Neural cell (in vitro differentiated cells): ENCODE measurements around the gene STYXL1. TPM values are rescaled to one million over a fixed set of nuclear protein-coding genes. Genes with fewer than 3 reads are reported as not detected.

Experiments
- H2AFZ ChIP-seq: fragments of 200-600, 300-800 bp; sonication (generic), shearing (Covaris generic); 2 replicates; pipeline ENCODE4 v1.6.0; 2014; ENCODE audit warnings: low read depth, mild to moderate bottlenecking, antibody characterized with exemption, low read length, moderate library complexity
- H3F3A ChIP-seq: fragments of 200-600 bp; shearing (Covaris generic); 2 replicates; pipeline ENCODE4 v1.6.1; 2016; ENCODE audit warnings: mild to moderate bottlenecking, moderate library complexity, mixed read lengths, antibody characterized with exemption, low read length; ENCODE audit not compliant: insufficient read depth, poor library complexity, severe bottlenecking
- H3K27ac ChIP-seq: fragments of 200-600, 300-800 bp; sonication (generic), shearing (Covaris generic); 2 replicates; pipeline ENCODE4 v1.5.1; 2014; ENCODE audit warnings: mild to moderate bottlenecking, low read length, moderate library complexity
- H3K27me3 ChIP-seq: fragments of 300-800, 200-600 bp; sonication (generic), shearing (Covaris generic); 2 replicates; pipeline ENCODE4 v1.6.0; 2014; ENCODE audit warnings: mild to moderate bottlenecking, low read depth, low read length, moderate library complexity; ENCODE audit not compliant: insufficient read depth
- H3K36me3 ChIP-seq: fragments of 300-800, 200-600 bp; sonication (generic), shearing (Covaris generic); 2 replicates; pipeline ENCODE4 v1.5.1; 2014; ENCODE audit warnings: mild to moderate bottlenecking, antibody characterized with exemption, low read length, moderate library complexity; ENCODE audit not compliant: insufficient read depth
- H3K4me2 ChIP-seq: fragments of 300-800, 200-600 bp; sonication (generic), shearing (Covaris generic); 2 replicates; pipeline ENCODE4 v1.6.0; 2014; ENCODE audit warnings: mild to moderate bottlenecking, low read length
- H3K4me3 ChIP-seq: fragments of 300-800, 200-600 bp; sonication (generic), shearing (Covaris generic); 2 replicates; pipeline ENCODE4 v1.5.1; 2014; ENCODE audit warnings: mild to moderate bottlenecking, low read length, moderate library complexity
- H3K79me2 ChIP-seq: fragments of 200-600 bp; shearing (Covaris generic); replicated peaks from 2 replicates; pipeline ENCODE4 v1.6.0; 2014; ENCODE audit warnings: mild to moderate bottlenecking, low read length, moderate library complexity; ENCODE audit not compliant: insufficient read depth
- H3K9ac ChIP-seq: fragments of 300-800, 200-600 bp; sonication (generic), shearing (Covaris generic); 2 replicates; pipeline ENCODE4 v1.6.1; 2016; ENCODE audit warnings: mild to moderate bottlenecking, low read length, mixed read lengths
- H3K9me2 ChIP-seq: fragments of 200-600 bp; shearing (Covaris generic); 2 replicates; pipeline ENCODE4 v1.6.1; 2016; ENCODE audit warnings: mild to moderate bottlenecking, low read length, mixed read lengths; ENCODE audit not compliant: insufficient read depth
- H3K9me3 ChIP-seq: fragments of 200-600, 300-800 bp; sonication (generic), shearing (Covaris generic); 2 replicates; pipeline ENCODE4 v1.6.1; 2016; ENCODE audit warnings: mild to moderate bottlenecking, mixed run types, low read length, moderate library complexity, mixed read lengths
- H4K20me1 ChIP-seq: fragments of 200-600 bp; shearing (Covaris generic); 2 replicates; pipeline ENCODE4 v1.6.1; 2016; ENCODE audit warnings: mild to moderate bottlenecking, mixed run types; ENCODE audit not compliant: insufficient read depth
- CTCF ChIP-seq: fragments of 450-650 bp; IDR thresholded peaks from 2 replicates; pipeline ENCODE4 v1.5.1; 2014; ENCODE audit warnings: antibody characterized with exemption, mild to moderate bottlenecking, moderate library complexity; ENCODE audit not compliant: poor library complexity, severe bottlenecking
- EP300 ChIP-seq: fragments of 450-650 bp; conservative IDR thresholded peaks from 2 replicates; pipeline ENCODE4 v1.6.1; 2014; ENCODE audit warnings: antibody characterized with exemption, mild to moderate bottlenecking, moderate library complexity; ENCODE audit not compliant: poor library complexity, severe bottlenecking
- EZH2 ChIP-seq: fragments of 200-600, 300-800 bp; shearing (Covaris generic), sonication (generic); IDR thresholded peaks from 2 replicates; pipeline ENCODE4 v1.6.1; 2014; ENCODE audit warnings: antibody characterized with exemption, low read length, borderline replicate concordance, mild to moderate bottlenecking; ENCODE audit not compliant: insufficient read depth, poor library complexity, severe bottlenecking
- MXI1 ChIP-seq: fragments of 450-650 bp; conservative IDR thresholded peaks from 2 replicates; pipeline ENCODE4 v1.6.1; 2014; ENCODE audit warnings: antibody characterized with exemption, mild to moderate bottlenecking; ENCODE audit not compliant: poor library complexity, severe bottlenecking
- POLR2AphosphoS5 ChIP-seq: IDR thresholded peaks from 2 replicates; pipeline ENCODE4 v1.6.1; 2012
- RAD21 ChIP-seq: fragments of 450-650 bp; conservative IDR thresholded peaks from 2 replicates; pipeline ENCODE4 v1.6.1; 2014; ENCODE audit warnings: antibody characterized with exemption, mild to moderate bottlenecking, moderate library complexity
- REST ChIP-seq: IDR thresholded peaks from 2 replicates; pipeline ENCODE4 v1.6.1; 2012; ENCODE audit warnings: borderline replicate concordance
- SMC3 ChIP-seq: fragments of 450-650 bp; conservative IDR thresholded peaks from 2 replicates; pipeline ENCODE4 v1.6.1; 2014; ENCODE audit warnings: antibody characterized with exemption, mild to moderate bottlenecking, moderate library complexity; ENCODE audit not compliant: poor library complexity
- TAF1 ChIP-seq: IDR thresholded peaks from 2 replicates; pipeline ENCODE4 v1.6.1; 2012; ENCODE audit warnings: low read depth
- polyA plus RNA-seq: library from polyadenylated mRNA; depleted of rRNA; stranded (reverse); fragments of >200 nt; gene quantifications from 2 replicates; pipeline ENCODE4 v1.2.3, GENCODE V29; 2014

The STYXL1 gene
- polyA plus RNA-seq, 1 donor from 2014 or later: 59.9 TPM

GRCh38 chr7:76057103-76057812 lies 9.5 kb upstream of the STYXL1 start:
- Histone ChIP-seq H3K4me2 (no peak overlapping the region), H3F3A (no peaks in the 10 kb centered on the region), H3K79me2 (no peaks in the 10 kb centered on the region), H3K4me3 (no peak overlapping the region), H4K20me1 (no peaks in the 10 kb centered on the region), H3K9ac (no peak overlapping the region), H3K27me3 (no peaks in the 10 kb centered on the region), H3K9me3 (no peaks in the 10 kb centered on the region), H3K36me3 (no peaks in the 10 kb centered on the region), H3K27ac (no peak overlapping the region), H2AFZ (no peak overlapping the region), H3K9me2 (no peaks in the 10 kb centered on the region)
- TF ChIP-seq EZH2 (no peak), POLR2AphosphoS5 (no peak), EP300 (no peak), RAD21 (no peak), CTCF (no peak), REST (no peak), TAF1 (no peak), SMC3 (no peak), MXI1 (no peak)

GRCh38 chr7:76056241-76056640 lies 8.4 kb upstream of the STYXL1 start:
- Histone ChIP-seq H3K27ac (no peak overlapping the region), H3K27me3 (no peaks in the 10 kb centered on the region), H3K79me2 (no peaks in the 10 kb centered on the region), H2AFZ (no peak overlapping the region), H3K4me2 (no peak overlapping the region), H3K9me2 (no peaks in the 10 kb centered on the region), H3F3A (no peaks in the 10 kb centered on the region), H3K4me3 (no peak overlapping the region), H4K20me1 (no peaks in the 10 kb centered on the region), H3K9me3 (no peaks in the 10 kb centered on the region), H3K36me3 (no peaks in the 10 kb centered on the region), H3K9ac (no peak overlapping the region)
- TF ChIP-seq EZH2: no peak
- TF ChIP-seq CTCF: no peak
- TF ChIP-seq SMC3: no peak
- no peak for TF ChIP-seq MXI1
